Measurements from ENCODE around the gene PCDH18.
A peak's percentile ranks its signal among the peaks of the same experiment; 100 is the strongest.

GRCh38 chr4:137510557-137511265 is 21.6 kb downstream of the PCDH18 start:
- TF ChIP-seq CTCF (IDR thresholded peaks at IDR 0.05; ENCODE audit: low read depth, low read length, missing input control) (no peak), FOXA1 (IDR thresholded peaks at IDR 0.05) (no peak), REST (IDR thresholded peaks at IDR 0.05) (no peak), YY1 (IDR thresholded peaks at IDR 0.05) (no peak), RAD21 (IDR thresholded peaks at IDR 0.05) (no peak), JUND (IDR thresholded peaks at IDR 0.05) (peak; percentile 44 to 65), NR2F2 (IDR thresholded peaks at IDR 0.05) (no peak), MAX (IDR thresholded peaks at IDR 0.05) (no peak), ZBTB33 (IDR thresholded peaks at IDR 0.05) (no peak), ATF3 (IDR thresholded peaks at IDR 0.05) (no peak), GABPA (IDR thresholded peaks at IDR 0.05 in 1 of 2, conservative IDR thresholded peaks at IDR 0.05 in 1 of 2) (no peak), RXRA (IDR thresholded peaks at IDR 0.05) (no peak)

Data from liver (tissue), 3 donors.